IgD-negative memory B cell (primary cell): ENCODE data around the gene TPCN2. TPM values are rescaled to one million over a fixed set of nuclear protein-coding genes. Genes with fewer than 3 reads are reported as not detected.
"Not testable (repeated sequence)": the region's sequence is repeated elsewhere in the genome, so short reads cannot be mapped to it uniquely, and the experiment has no call there.

Experiments used
- H3K27ac Mint-ChIP-seq, 3 donors: one replicate each; pipeline ENCODE4 v1.8.0; 2020 to 2022; ENCODE audit warnings: mild to moderate bottlenecking in 3 of 3, mixed read lengths in 3 of 3, moderate library complexity in 1 of 3
- H3K27me3 Mint-ChIP-seq: one replicate; pipeline ENCODE4 v1.8.0; 2021; ENCODE audit warnings: mixed read lengths
- H3K36me3 Mint-ChIP-seq: one replicate; pipeline ENCODE4 v1.8.0; 2020; ENCODE audit warnings: mild to moderate bottlenecking, mixed read lengths
- H3K4me1 Mint-ChIP-seq, 3 donors: one replicate each; pipeline ENCODE4 v1.8.0; 2020 to 2022; ENCODE audit warnings: mixed read lengths in 3 of 3, mild to moderate bottlenecking in 1 of 3
- H3K4me3 Mint-ChIP-seq, 4 donors: one replicate each; pipeline ENCODE4 v1.8.0; 2020 to 2022; ENCODE audit warnings: mild to moderate bottlenecking in 4 of 4, mixed read lengths in 4 of 4, moderate library complexity in 3 of 4
- H3K9me3 Mint-ChIP-seq, 3 donors: one replicate each; pipeline ENCODE4 v1.8.0; 2020 to 2021; ENCODE audit warnings: mixed read lengths in 3 of 3, mild to moderate bottlenecking in 1 of 3
- polyA plus RNA-seq: library from polyadenylated mRNA; unstranded; fragments of 300-500 nt; fragmentation: Illumina TruSeq; gene quantifications from one replicate; pipeline ENCODE4 v1.2.3, GENCODE V29; 2021

The TPCN2 gene
- 5.7 TPM for polyA plus RNA-seq

GRCh38 chr11:69048694-69049489 lies at the start of gene TPCN2:
TPCN2 (plus strand) TSS chr11:69048932; CDS start chr11:69048998, 66 bp downstream.
- H3K36me3 Mint-ChIP-seq: no peaks in the 10 kb centered on the region
- H3K4me1 Mint-ChIP-seq: peaks cover 24 to 31% (median 29%) of the 10 kb centered on the region in 3 donors
- peak within 1 kb of the TSS; percentile 81 to 92 (median 91) for H3K4me3 Mint-ChIP-seq
- no peaks in the 10 kb centered on the region for H3K9me3 Mint-ChIP-seq
- H3K27me3 Mint-ChIP-seq: peaks cover 12% of the 10 kb centered on the region
- H3K27ac Mint-ChIP-seq: peak within 1 kb of the TSS; percentile 86 to 97 (median 91)

- Mint-ChIP-seq H3K27ac (no peak overlapping the region), H3K27me3 (peaks cover 7% of the 10 kb centered on the region), H3K4me3 (no peak overlapping the region), H3K9me3 (no peaks in the 10 kb centered on the region), H3K4me1 (no peaks in the 10 kb centered on the region), H3K36me3 (no peaks in the 10 kb centered on the region)
These were observed 49.5 kb upstream of the TPCN2 start for GRCh38 chr11:68999093-68999747.

GRCh38 chr11:68999748-69000355 lies 48.9 kb upstream of the TPCN2 start:
- not testable (repeated sequence) for H3K27ac Mint-ChIP-seq, H3K36me3 Mint-ChIP-seq, H3K4me1 Mint-ChIP-seq, H3K4me3 Mint-ChIP-seq, H3K27me3 Mint-ChIP-seq, H3K9me3 Mint-ChIP-seq

GRCh38 chr11:69000391-69000790 lies 48.3 kb upstream of the TPCN2 start:
- Mint-ChIP-seq H3K9me3 (no peaks in the 10 kb centered on the region), H3K27ac (no peak overlapping the region), H3K27me3 (peaks cover 9% of the 10 kb centered on the region), H3K4me3 (no peak overlapping the region), H3K4me1 (no peaks in the 10 kb centered on the region), H3K36me3 (no peaks in the 10 kb centered on the region)

GRCh38 chr11:69000831-69001242 lies 47.9 kb upstream of the TPCN2 start:
- H3K27me3 Mint-ChIP-seq: peaks cover 10% of the 10 kb centered on the region
- no peak overlapping the region for H3K4me3 Mint-ChIP-seq
- no peaks in the 10 kb centered on the region for H3K4me1 Mint-ChIP-seq
- H3K9me3 Mint-ChIP-seq: no peaks in the 10 kb centered on the region
- H3K36me3 Mint-ChIP-seq: no peaks in the 10 kb centered on the region
- no peak overlapping the region for H3K27ac Mint-ChIP-seq

- Mint-ChIP-seq H3K36me3 (no peaks in the 10 kb centered on the region), H3K27me3 (peaks cover 10% of the 10 kb centered on the region), H3K4me1 (no peaks in the 10 kb centered on the region), H3K27ac (no peak overlapping the region), H3K4me3 (no peak overlapping the region), H3K9me3 (no peaks in the 10 kb centered on the region)
These were observed 47.3 kb upstream of the TPCN2 start for GRCh38 chr11:69001243-69002081.

- no peak overlapping the region for H3K27ac Mint-ChIP-seq
- H3K27me3 Mint-ChIP-seq: peaks cover 10% of the 10 kb centered on the region
These were observed 46.6 kb upstream of the TPCN2 start for GRCh38 chr11:69002110-69002569.

GRCh38 chr11:69002570-69003231 lies 46.0 kb upstream of the TPCN2 start:
- Mint-ChIP-seq H3K27ac (no peak overlapping the region), H3K27me3 (peaks cover 10% of the 10 kb centered on the region)

More at GRCh38 chr11:69002110-69002569, 46.6 kb upstream of the TPCN2 start:
- H3K4me3 Mint-ChIP-seq: no peak overlapping the region
- H3K4me1 Mint-ChIP-seq: no peaks in the 10 kb centered on the region
- H3K36me3 Mint-ChIP-seq: no peaks in the 10 kb centered on the region
- no peaks in the 10 kb centered on the region for H3K9me3 Mint-ChIP-seq

GRCh38 chr11:69003301-69003865 lies 45.3 kb upstream of the TPCN2 start:
- no peak overlapping the region for H3K4me3 Mint-ChIP-seq
- H3K4me1 Mint-ChIP-seq: no peaks in the 10 kb centered on the region
- H3K36me3 Mint-ChIP-seq: no peaks in the 10 kb centered on the region
- no peak overlapping the region for H3K27ac Mint-ChIP-seq
- no peaks in the 10 kb centered on the region for H3K9me3 Mint-ChIP-seq
- peaks cover 13% of the 10 kb centered on the region for H3K27me3 Mint-ChIP-seq

More at GRCh38 chr11:69002570-69003231, 46.0 kb upstream of the TPCN2 start:
- no peaks in the 10 kb centered on the region for H3K36me3 Mint-ChIP-seq
- H3K4me1 Mint-ChIP-seq: no peaks in the 10 kb centered on the region
- H3K9me3 Mint-ChIP-seq: no peaks in the 10 kb centered on the region
- H3K4me3 Mint-ChIP-seq: no peak overlapping the region

- no peaks in the 10 kb centered on the region for H3K4me1 Mint-ChIP-seq
These were observed 44.8 kb upstream of the TPCN2 start for GRCh38 chr11:69003866-69004367.

GRCh38 chr11:69004411-69005182 lies 44.1 kb upstream of the TPCN2 start:
- no peak overlapping the region for H3K4me3 Mint-ChIP-seq
- H3K27ac Mint-ChIP-seq: no peak overlapping the region
- H3K27me3 Mint-ChIP-seq: peaks cover 18% of the 10 kb centered on the region
- H3K36me3 Mint-ChIP-seq: no peaks in the 10 kb centered on the region
- no peaks in the 10 kb centered on the region for H3K4me1 Mint-ChIP-seq
- no peaks in the 10 kb centered on the region for H3K9me3 Mint-ChIP-seq

More at GRCh38 chr11:69003866-69004367, 44.8 kb upstream of the TPCN2 start:
- Mint-ChIP-seq H3K4me3 (no peak overlapping the region), H3K9me3 (no peaks in the 10 kb centered on the region), H3K27me3 (peaks cover 13% of the 10 kb centered on the region), H3K36me3 (no peaks in the 10 kb centered on the region), H3K27ac (no peak overlapping the region)

- Mint-ChIP-seq H3K4me3 (no peak overlapping the region), H3K36me3 (no peaks in the 10 kb centered on the region), H3K9me3 (no peaks in the 10 kb centered on the region), H3K27ac (no peak overlapping the region), H3K4me1 (no peaks in the 10 kb centered on the region), H3K27me3 (peaks cover 18% of the 10 kb centered on the region)
These were observed 43.5 kb upstream of the TPCN2 start for GRCh38 chr11:69005183-69005630.

- no peaks in the 10 kb centered on the region for H3K36me3 Mint-ChIP-seq
- no peaks in the 10 kb centered on the region for H3K9me3 Mint-ChIP-seq
- H3K27ac Mint-ChIP-seq: no peak overlapping the region
- no peaks in the 10 kb centered on the region for H3K4me1 Mint-ChIP-seq
- no peak overlapping the region for H3K4me3 Mint-ChIP-seq
- H3K27me3 Mint-ChIP-seq: peaks cover 18% of the 10 kb centered on the region
These were observed 42.9 kb upstream of the TPCN2 start for GRCh38 chr11:69005631-69006368.
